AG09319 (cell line): ENCODE measurements around the gene CCDC3.

Experiments used
- DNase-seq: peaks from one replicate; pipeline ENCODE4 v3.0.0-alpha.2; 2010; ENCODE audit warnings: low read depth; ENCODE audit errors: extremely low read depth
- CTCF ChIP-seq: IDR thresholded peaks from 2 replicates; pipeline ENCODE4 v1.5.1; 2011; ENCODE audit warnings: low read depth, mild to moderate bottlenecking, inconsistent platforms, low read length, moderate library complexity

CCDC3 gene

GRCh38 chr10:12980713-12981306 is 20.7 kb downstream of the CCDC3 start:
- TF ChIP-seq CTCF, result no peak
- no peak for DNase-seq

GRCh38 chr10:12980102-12980661 is 21.3 kb downstream of the CCDC3 start:
- no peak for TF ChIP-seq CTCF
- no peak for DNase-seq

- no peak for TF ChIP-seq CTCF
- DNase-seq, result no peak
These were observed 22.6 kb downstream of the CCDC3 start for GRCh38 chr10:12978891-12979290.

GRCh38 chr10:12975906-12976305 is 25.6 kb downstream of the CCDC3 start:
- no peak for DNase-seq
- TF ChIP-seq CTCF, result no peak

GRCh38 chr10:12975266-12975665 is 26.2 kb downstream of the CCDC3 start:
- DNase-seq, result no peak
- no peak for TF ChIP-seq CTCF

- no peak for DNase-seq
- no peak for TF ChIP-seq CTCF
These were observed 26.9 kb downstream of the CCDC3 start for GRCh38 chr10:12974491-12975199.

GRCh38 chr10:12974078-12974477 is 27.4 kb downstream of the CCDC3 start:
- TF ChIP-seq CTCF, result no peak
- DNase-seq, result no peak
